IMR-90 (cell line): ENCODE results near the gene DCAF8L2. TPM values are rescaled to one million over a fixed set of nuclear protein-coding genes. Genes with fewer than 3 reads are reported as not detected.

Experiments used
- ATAC-seq: fragments of 200-7000 bp; cut with Tn5 transposase; 2 replicates; pipeline ENCODE4 v1.9.1; 2020; ENCODE audit warnings: low read depth, mild to moderate bottlenecking, moderate library complexity
- BruUV-seq: library from RNA; stranded (reverse); fragments of 400-500 nt; replicated peaks from 2 replicates; lab custom pipeline; 2021; lab: Mats Ljungman, UMichigan
- CTCF ChIA-PET: fragments of 300-600 bp; formaldehyde crosslinking; extraction: SDS; loops from one replicate; lab custom pipeline; 2021; ENCODE audit warnings: antibody characterized with exemption; lab: Yijun Ruan, JAX
- POLR2A ChIA-PET: fragments of 300-600 bp; sonication (Branson Sonifier 250); formaldehyde crosslinking; loops from one replicate; lab custom pipeline; 2022; ENCODE audit warnings: antibody characterized with exemption; ENCODE audit not compliant: unreplicated experiment; lab: Charles Lee
- DNase-seq: peaks from one replicate; pipeline ENCODE4 v3.0.0; 2013
- H2AFZ ChIP-seq: replicated peaks from 2 replicates; pipeline ENCODE3; 2013; ENCODE audit warnings: low read length, mild to moderate bottlenecking; ENCODE audit not compliant: poor library complexity
- H2AK5ac ChIP-seq: 2 replicates; pipeline ENCODE4 v1.6.1; 2013; ENCODE audit warnings: low read depth, low read length, inconsistent platforms
- H2AK9ac ChIP-seq: replicated peaks from 2 replicates; pipeline ENCODE3; 2013; ENCODE audit warnings: mild to moderate bottlenecking, low read depth, low read length, moderate library complexity; ENCODE audit not compliant: poor library complexity
- H2BK120ac ChIP-seq: 2 replicates; pipeline ENCODE4 v1.6.1; 2013; ENCODE audit warnings: low read depth, low read length, inconsistent platforms
- H2BK15ac ChIP-seq: 3 replicates; pipeline ENCODE4 v1.6.1; 2013; ENCODE audit warnings: low read depth, low read length, inconsistent platforms
- H2BK20ac ChIP-seq: 2 replicates; pipeline ENCODE4 v1.6.1; 2013; ENCODE audit warnings: low read depth, mild to moderate bottlenecking, inconsistent platforms, low read length, moderate library complexity
- H2BK5ac ChIP-seq: 2 replicates; pipeline ENCODE4 v1.6.1; 2013; ENCODE audit warnings: mild to moderate bottlenecking, low read depth, low read length, inconsistent platforms; ENCODE audit not compliant: poor library complexity, severe bottlenecking
- H3K14ac ChIP-seq: replicated peaks from 2 replicates; pipeline ENCODE4 v1.6.1; 2013; ENCODE audit warnings: low read depth, low read length, inconsistent platforms
- H3K18ac ChIP-seq: 2 replicates; pipeline ENCODE4 v1.6.1; 2013; ENCODE audit warnings: low read depth, low read length, control low read depth
- H3K23ac ChIP-seq: 2 replicates; pipeline ENCODE4 v1.6.1; 2013; ENCODE audit warnings: low read depth, low read length, inconsistent platforms
- H3K27ac ChIP-seq: 2 replicates; pipeline ENCODE4 v1.5.1; 2013; ENCODE audit warnings: mild to moderate bottlenecking, control low read depth, low read length; ENCODE audit not compliant: insufficient read depth
- H3K27me3 ChIP-seq: 2 replicates; pipeline ENCODE4 v1.6.1; 2013; ENCODE audit warnings: low read length; ENCODE audit not compliant: control insufficient read depth, insufficient read depth
- H3K36me3 ChIP-seq: 2 replicates; pipeline ENCODE4 v1.6.1; 2013; ENCODE audit warnings: low read length, mixed read lengths; ENCODE audit not compliant: control insufficient read depth, insufficient read depth
- H3K4ac ChIP-seq: 2 replicates; pipeline ENCODE4 v1.6.1; 2013; ENCODE audit warnings: low read depth, low read length, inconsistent platforms
- H3K4me1 ChIP-seq: 2 replicates; pipeline ENCODE4 v1.6.1; 2013; ENCODE audit warnings: low read length, mixed read lengths; ENCODE audit not compliant: control insufficient read depth, insufficient read depth
- H3K4me2 ChIP-seq: 2 replicates; pipeline ENCODE4 v1.6.1; 2013; ENCODE audit warnings: low read depth, mild to moderate bottlenecking, control low read depth, low read length, moderate library complexity
- H3K4me3 ChIP-seq: 2 replicates; pipeline ENCODE4 v1.5.1; 2013; ENCODE audit warnings: low read depth, mild to moderate bottlenecking, control low read depth, low read length, moderate library complexity; ENCODE audit not compliant: insufficient read depth
- H3K56ac ChIP-seq: 2 replicates; pipeline ENCODE4 v1.6.1; 2013; ENCODE audit warnings: low read length, inconsistent platforms; ENCODE audit not compliant: insufficient read depth; ENCODE audit errors: extremely low read depth
- H3K79me1 ChIP-seq, 2 experiments: 2 replicates each; pipeline ENCODE4 v1.6.1; 2013; ENCODE audit warnings: low read length in 2 of 2, inconsistent platforms in 1 of 2, low read depth in 1 of 2
- H3K9ac ChIP-seq: 2 replicates; pipeline ENCODE4 v1.6.1; 2013; ENCODE audit warnings: low read depth, low read length, control low read depth
- H3K9me1 ChIP-seq: 2 replicates; pipeline ENCODE4 v1.6.1; 2013; ENCODE audit warnings: low read length, inconsistent platforms; ENCODE audit not compliant: insufficient read depth
- H3K9me3 ChIP-seq: 2 replicates; pipeline ENCODE4 v1.6.1; 2013; ENCODE audit warnings: low read length; ENCODE audit not compliant: control insufficient read depth, insufficient read depth
- H4K20me1 ChIP-seq: 2 replicates; pipeline ENCODE4 v1.6.1; 2013; ENCODE audit warnings: low read length, inconsistent platforms; ENCODE audit not compliant: insufficient read depth
- H4K5ac ChIP-seq: 2 replicates; pipeline ENCODE4 v1.6.1; 2013; ENCODE audit warnings: mild to moderate bottlenecking, low read depth, low read length, control low read depth
- H4K8ac ChIP-seq, 2 experiments: 2 replicates each; pipeline ENCODE4 v1.6.1; 2013; ENCODE audit warnings: low read depth in 2 of 2, low read length in 2 of 2, control low read depth in 1 of 2, inconsistent platforms in 1 of 2
- H4K91ac ChIP-seq: 2 replicates; pipeline ENCODE4 v1.6.1; 2013; ENCODE audit warnings: low read depth, low read length, inconsistent platforms; ENCODE audit not compliant: insufficient read depth
- BHLHE40 ChIP-seq: fragments of 150-350 bp; IDR thresholded peaks from 2 replicates; pipeline ENCODE4 v1.6.1; 2016; ENCODE audit warnings: mild to moderate bottlenecking, low read depth, low read length
- CEBPB ChIP-seq: IDR thresholded peaks from 2 replicates; pipeline ENCODE4 v1.6.1; 2012; ENCODE audit warnings: low read depth, low read length, improper control_type of control experiment
- CHD1 ChIP-seq: IDR thresholded peaks from 2 replicates; pipeline ENCODE4 v1.6.1; 2012; ENCODE audit warnings: low read depth, low read length, improper control_type of control experiment
- CTCF ChIP-seq: conservative IDR thresholded peaks from 2 replicates; pipeline ENCODE4 v1.5.1; 2012; ENCODE audit warnings: mild to moderate bottlenecking, low read depth, low read length, improper control_type of control experiment
- FOS ChIP-seq: fragments of 150-350 bp; IDR thresholded peaks from 2 replicates; pipeline ENCODE4 v1.6.1; 2016; ENCODE audit warnings: low read depth, low read length
- MAFK ChIP-seq: IDR thresholded peaks from 2 replicates; pipeline ENCODE4 v1.6.1; 2012; ENCODE audit warnings: low read depth, low read length, improper control_type of control experiment
- MAZ ChIP-seq: IDR thresholded peaks from 2 replicates; pipeline ENCODE4 v1.6.1; 2012; ENCODE audit warnings: low read depth, mild to moderate bottlenecking, low read length, improper control_type of control experiment, moderate library complexity, borderline replicate concordance
- MXI1 ChIP-seq: IDR thresholded peaks from 2 replicates; pipeline ENCODE4 v1.6.1; 2012; ENCODE audit warnings: low read depth, mild to moderate bottlenecking, low read length, moderate library complexity, borderline replicate concordance
- NFE2L2 ChIP-seq: fragments of 150-350 bp; IDR thresholded peaks from 2 replicates; pipeline ENCODE4 v1.6.1; 2016; ENCODE audit warnings: low read depth, mild to moderate bottlenecking, low read length
- POLR2A ChIP-seq: IDR thresholded peaks from 2 replicates; pipeline ENCODE4 v1.6.1; 2012; ENCODE audit warnings: mild to moderate bottlenecking, low read depth, low read length
- RAD21 ChIP-seq: IDR thresholded peaks from 2 replicates; pipeline ENCODE4 v1.6.1; 2012; ENCODE audit warnings: low read length, improper control_type of control experiment
- RCOR1 ChIP-seq: IDR thresholded peaks from 2 replicates; pipeline ENCODE4 v1.6.1; 2012; ENCODE audit warnings: mild to moderate bottlenecking, low read length, improper control_type of control experiment; ENCODE audit not compliant: insufficient replicate concordance
- RFX5 ChIP-seq: IDR thresholded peaks from 2 replicates; pipeline ENCODE4 v1.8.0; 2012; ENCODE audit warnings: low read depth, mild to moderate bottlenecking, low read length, moderate library complexity
- SMC3 ChIP-seq: fragments of 150-350 bp; IDR thresholded peaks from 2 replicates; pipeline ENCODE4 v1.6.1; 2016; ENCODE audit warnings: low read depth, mild to moderate bottlenecking, antibody characterized with exemption, low read length, moderate library complexity
- USF2 ChIP-seq: fragments of 150-350 bp; IDR thresholded peaks from 2 replicates; pipeline ENCODE4 v1.6.1; 2017; ENCODE audit warnings: mild to moderate bottlenecking, antibody characterized with exemption, low read length, low read depth
- WGBS, 2 experiments: methylation state at CpG; one replicate each; pipeline versions ENCODE4 v1.1.5 to v1.1.7; 2013; ENCODE audit warnings: missing lambda C conversion rate in 2 of 2; ENCODE audit not compliant: insufficient read length in 1 of 2; ENCODE audit errors: extremely low coverage in 2 of 2; 5-methylcytosine and 5-hydroxymethylcytosine counted together
- dilution Hi-C: fragments of 300-500 bp; cut with HindIII; formaldehyde crosslinking; loops from one replicate; pipeline ENCODE4 v1.14.3; 2018; ENCODE audit warnings: low sequenced_read_pairs; ENCODE audit not compliant: unreplicated experiment
- in situ Hi-C: fragments of 300-500 bp; cut with MboI; formaldehyde crosslinking; loops from 3 replicates; pipeline ENCODE4 v1.14.3; 2019; ENCODE audit warnings: low sequenced_read_pairs, inconsistent platforms, mixed read lengths
- intact Hi-C: fragments of 100-400 bp; cut with micrococcal nuclease; formaldehyde crosslinking; loops from 2 replicates; pipeline ENCODE4 v1.10.0; 2022
- polyA plus RNA-seq, 3 experiments: library from polyadenylated mRNA; depleted of rRNA; stranded (reverse); fragments of >200 nt; gene quantifications; 2 replicates each; pipeline ENCODE4 v1.2.3, GENCODE V29; 2012; ENCODE audit warnings: low replicate concordance in 1 of 3
- total RNA-seq: library from RNA; depleted of rRNA; stranded (reverse); fragments of >200 nt; gene quantifications from 2 replicates; pipeline ENCODE4 v1.2.3, GENCODE V29; 2012
- TF ChIP-seq, protein P1 (sequence below): fragments of 150-350 bp; IDR thresholded peaks from 2 replicates; pipeline ENCODE4 v1.6.1; 2016; ENCODE audit warnings: low read depth, mild to moderate bottlenecking, low read length, moderate library complexity, borderline replicate concordance

Gene DCAF8L2
- total and polyA plus RNA-seq, 2 of the 4 experiments (the other 2 are of a cell fraction): not detected

DNA sequence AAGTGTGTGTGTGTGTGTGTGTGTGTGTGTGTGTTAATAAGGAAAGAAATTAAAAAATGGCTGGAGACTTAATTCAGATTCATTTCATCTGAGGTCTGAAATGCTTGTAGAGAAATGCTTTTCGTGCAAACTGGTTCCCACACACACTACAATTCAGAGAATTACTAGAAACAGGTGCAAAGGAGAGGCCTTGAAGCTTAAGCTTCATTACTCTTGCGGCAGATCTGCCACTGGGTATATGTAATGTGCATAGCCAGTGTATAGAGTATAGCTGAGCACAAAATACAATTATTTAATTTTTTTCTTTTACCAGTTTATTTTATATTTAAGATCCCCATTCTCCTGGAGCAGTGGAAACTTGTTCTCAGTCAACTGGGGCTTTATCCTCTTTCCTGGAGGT is 185.8 kb downstream of the DCAF8L2 start:
- Histone ChIP-seq H4K91ac (no peak overlapping the region), H3K4me3 (no peak overlapping the region), H4K8ac (no peak overlapping the region), H3K9me3 (no peaks in the 10 kb centered on the region), H2AFZ (no peak overlapping the region), H2BK5ac (no peak overlapping the region), H3K23ac (no peak overlapping the region), H2BK120ac (no peak overlapping the region), H3K4me1 (no peaks in the 10 kb centered on the region), H3K4me2 (no peak overlapping the region), H2BK15ac (no peak overlapping the region), H3K18ac (no peak overlapping the region), H3K27ac (no peak overlapping the region), H3K56ac (no peak overlapping the region), H3K79me1 (no peaks in the 10 kb centered on the region), H3K4ac (no peak overlapping the region), H2AK9ac (no peak overlapping the region), H2BK20ac (no peak overlapping the region), H3K9ac (no peak overlapping the region), H3K27me3 (no peaks in the 10 kb centered on the region), H3K36me3 (no peaks in the 10 kb centered on the region), H4K5ac (no peak overlapping the region), H2AK5ac (no peak overlapping the region), H3K14ac (no peak overlapping the region), H3K9me1 (no peaks in the 10 kb centered on the region), H4K20me1 (no peaks in the 10 kb centered on the region)
- dilution Hi-C loops: no loop called here
- DNase-seq (no peak), ATAC-seq (no peak)
- intact Hi-C loops: loop anchor here (10.0 kb wide), 1 partner anchor 1001 kb away; no protein-coding TSS in a partner anchor
- WGBS, 2 experiments: no CpG with 5 or more reads among the region's 2 CpGs
- POLR2A ChIA-PET: no interaction called here
- BruUV-seq: no TSS peak
- in situ Hi-C loops: no loop called here
- no peak for TF ChIP-seq RCOR1
- TF ChIP-seq FOS: no peak
- no peak for TF ChIP-seq USF2
- TF ChIP-seq BHLHE40: no peak
- no peak for TF ChIP-seq POLR2A
- no peak for TF ChIP-seq MAFK
- no peak for TF ChIP-seq SMC3
- no peak for TF ChIP-seq RAD21
- no peak for TF ChIP-seq RFX5
- no peak for TF ChIP-seq CEBPB
- no peak for TF ChIP-seq MAZ
- no peak for TF ChIP-seq CHD1
- TF ChIP-seq, protein P1, sequence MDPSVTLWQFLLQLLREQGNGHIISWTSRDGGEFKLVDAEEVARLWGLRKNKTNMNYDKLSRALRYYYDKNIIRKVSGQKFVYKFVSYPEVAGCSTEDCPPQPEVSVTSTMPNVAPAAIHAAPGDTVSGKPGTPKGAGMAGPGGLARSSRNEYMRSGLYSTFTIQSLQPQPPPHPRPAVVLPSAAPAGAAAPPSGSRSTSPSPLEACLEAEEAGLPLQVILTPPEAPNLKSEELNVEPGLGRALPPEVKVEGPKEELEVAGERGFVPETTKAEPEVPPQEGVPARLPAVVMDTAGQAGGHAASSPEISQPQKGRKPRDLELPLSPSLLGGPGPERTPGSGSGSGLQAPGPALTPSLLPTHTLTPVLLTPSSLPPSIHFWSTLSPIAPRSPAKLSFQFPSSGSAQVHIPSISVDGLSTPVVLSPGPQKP: no peak
- TF ChIP-seq MXI1: no peak
- TF ChIP-seq NFE2L2: no peak
- TF ChIP-seq CTCF: no peak
- CTCF ChIA-PET: no interaction called here
